HEK293 (cell line): ENCODE measurements around the gene EIF4H.

Experiments used
- CTCF ChIA-PET: fragments of 350-600 bp; formaldehyde crosslinking; extraction: SDS; loops from one replicate; lab custom pipeline; 2021; ENCODE audit warnings: antibody characterized with exemption; lab: Yijun Ruan, JAX
- POLR2A ChIA-PET: fragments of 300-600 bp; formaldehyde crosslinking; extraction: SDS; loops from one replicate; lab custom pipeline; 2020; ENCODE audit warnings: antibody characterized with exemption, inconsistent platforms; lab: Yijun Ruan, JAX
- H3K27ac ChIP-seq: fragments of 200-500 bp; sonication (Bioruptor generic); 2 replicates; pipeline ENCODE4 v1.5.1; 2014; ENCODE audit warnings: low read depth, low read length, control low read depth, inconsistent platforms; ENCODE audit errors: extremely low read depth
- H3K36me3 ChIP-seq, 2 experiments: fragments of 200-500 bp in 1 of 2; sonication (Bioruptor generic) in 1 of 2; 1 replicate in 1 of 2; 2 replicates in 1 of 2; pipeline ENCODE4 v1.5.1; 2014 to 2017; ENCODE audit warnings: inconsistent platforms in 2 of 2, low read length in 2 of 2; ENCODE audit not compliant: control insufficient read depth in 2 of 2, insufficient read depth in 1 of 2
- H3K4me1 ChIP-seq: fragments of 200-500 bp; sonication (Bioruptor generic); 2 replicates; pipeline ENCODE4 v1.5.1; 2014; ENCODE audit warnings: mild to moderate bottlenecking, low read length, inconsistent platforms; ENCODE audit not compliant: control insufficient read depth, insufficient read depth
- H3K4me3 ChIP-seq: 2 replicates; pipeline ENCODE4 v1.5.1; 2011; ENCODE audit warnings: low read depth, mild to moderate bottlenecking, control low read depth, low read length, moderate library complexity
- H3K9me3 ChIP-seq: fragments of 200-500 bp; sonication (Bioruptor generic); 2 replicates; pipeline ENCODE4 v1.5.1; 2014; ENCODE audit warnings: low read depth, low read length, inconsistent platforms; ENCODE audit not compliant: control insufficient read depth, insufficient read depth
- BCL11A ChIP-seq: fragments of 450-650 bp; formaldehyde crosslinking; IDR thresholded peaks from 2 replicates; pipeline ENCODE4 v1.5.1; 2016; ENCODE audit warnings: low read depth, missing biosample characterization, missing genetic modification characterization
- PRDM1 ChIP-seq: fragments of 450-650 bp; formaldehyde crosslinking; IDR thresholded peaks from 2 replicates; pipeline ENCODE4; 2016; ENCODE audit warnings: missing biosample characterization, missing genetic modification characterization
- PRDM10 ChIP-seq: fragments of 450-650 bp; formaldehyde crosslinking; IDR thresholded peaks from 2 replicates; pipeline ENCODE4 v1.5.1; 2016; ENCODE audit warnings: missing biosample characterization, missing genetic modification characterization
- ZBTB44 ChIP-seq: fragments of 450-650 bp; IDR thresholded peaks from 2 replicates; pipeline ENCODE4 v1.5.1; 2018; ENCODE audit warnings: missing biosample characterization, mild to moderate bottlenecking, missing genetic modification characterization
- ZNF155 ChIP-seq: fragments of 450-650 bp; formaldehyde crosslinking; IDR thresholded peaks from 2 replicates; pipeline ENCODE4 v1.5.1; 2016; ENCODE audit warnings: missing biosample characterization, missing genetic modification characterization
- ZNF175 ChIP-seq: fragments of 450-650 bp; formaldehyde crosslinking; IDR thresholded peaks from 2 replicates; pipeline ENCODE4 v1.5.1; 2016; ENCODE audit warnings: missing biosample characterization, missing genetic modification characterization
- ZNF266 ChIP-seq: fragments of 450-650 bp; formaldehyde crosslinking; IDR thresholded peaks from 2 replicates; pipeline ENCODE4 v1.5.1; 2016; ENCODE audit warnings: missing biosample characterization, missing genetic modification characterization, low read depth
- ZNF324 ChIP-seq: fragments of 450-650 bp; formaldehyde crosslinking; IDR thresholded peaks from 2 replicates; pipeline ENCODE4 v1.5.1; 2016; ENCODE audit warnings: missing biosample characterization, missing genetic modification characterization
- ZNF354C ChIP-seq: fragments of 450-650 bp; formaldehyde crosslinking; IDR thresholded peaks from 2 replicates; pipeline ENCODE4 v1.5.1; 2016; ENCODE audit warnings: missing biosample characterization, missing genetic modification characterization, low read depth, borderline replicate concordance
- ZNF571 ChIP-seq: fragments of 450-650 bp; formaldehyde crosslinking; IDR thresholded peaks from 2 replicates; pipeline ENCODE4 v1.5.0; 2017; ENCODE audit warnings: missing biosample characterization, missing genetic modification characterization
- ZNF585B ChIP-seq: fragments of 450-650 bp; formaldehyde crosslinking; IDR thresholded peaks from 2 replicates; pipeline ENCODE4 v1.5.1; 2016; ENCODE audit warnings: missing biosample characterization, missing genetic modification characterization
- ZNF664 ChIP-seq: fragments of 450-650 bp; formaldehyde crosslinking; IDR thresholded peaks from 2 replicates; pipeline ENCODE4 v1.5.1; 2016; ENCODE audit warnings: missing biosample characterization, missing genetic modification characterization
- ZSCAN16 ChIP-seq: fragments of 450-650 bp; formaldehyde crosslinking; IDR thresholded peaks from 2 replicates; pipeline ENCODE4 v1.5.1; 2016; ENCODE audit warnings: missing biosample characterization, missing genetic modification characterization
- TF ChIP-seq, protein P1 (sequence below): fragments of 450-650 bp; formaldehyde crosslinking; IDR thresholded peaks from 2 replicates; pipeline ENCODE4 v1.5.1; 2016; ENCODE audit warnings: missing biosample characterization, missing genetic modification characterization
- TF ChIP-seq, protein P2 (sequence below): fragments of 450-650 bp; formaldehyde crosslinking; IDR thresholded peaks from 2 replicates; pipeline ENCODE4 v1.5.1; 2016; ENCODE audit warnings: missing biosample characterization, missing genetic modification characterization
- TF ChIP-seq, protein P3 (sequence below): fragments of 450-650 bp; formaldehyde crosslinking; IDR thresholded peaks from 2 replicates; pipeline ENCODE4 v1.5.1; 2016; ENCODE audit warnings: missing biosample characterization, missing genetic modification characterization, borderline replicate concordance
- TF ChIP-seq, protein P4 (sequence below): fragments of 450-650 bp; formaldehyde crosslinking; conservative IDR thresholded peaks from 2 replicates; pipeline ENCODE4 v1.5.1; 2016; ENCODE audit warnings: low read depth, missing biosample characterization, missing genetic modification characterization

The EIF4H gene

DNA sequence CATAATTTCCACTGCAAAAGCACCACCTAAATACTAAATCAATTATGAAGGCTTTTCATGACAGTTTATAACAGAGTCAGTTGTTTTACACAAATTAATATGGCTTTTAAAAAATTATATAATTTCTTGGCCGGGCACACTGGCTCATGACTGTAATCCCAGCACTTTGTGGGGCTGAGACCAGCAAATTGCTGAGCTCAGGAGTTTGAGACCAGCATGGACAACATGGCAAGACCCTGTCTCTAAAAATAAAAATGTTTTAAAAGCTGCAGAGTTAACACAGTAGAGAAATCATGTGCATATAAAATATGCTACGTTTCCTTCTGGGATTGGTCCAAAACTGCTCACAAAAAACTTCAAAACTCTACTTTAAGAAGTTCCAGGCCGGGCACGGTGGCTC lies 43.6 kb upstream of the EIF4H start:
- ChIA-PET POLR2A (interaction anchor here (0.6 kb wide), 1 partner anchor 257 kb away, joined by 3 read pairs; no protein-coding TSS in a partner anchor), CTCF (interaction anchor here (0.6 to 0.9 kb wide), 4 partner anchors 9 to 275 kb away, joined by 3 read pairs; no protein-coding TSS in a partner anchor)
- H3K36me3 ChIP-seq: no peaks in the 10 kb centered on the region
- no peak for TF ChIP-seq ZNF155
- TF ChIP-seq ZNF354C (tag by site-specific recombination): no peak
- no peak for TF ChIP-seq ZNF175
- TF ChIP-seq ZNF571 (tag by site-specific recombination): no peak
- TF ChIP-seq ZNF324 (tag by site-specific recombination): no peak
- TF ChIP-seq, protein P1, sequence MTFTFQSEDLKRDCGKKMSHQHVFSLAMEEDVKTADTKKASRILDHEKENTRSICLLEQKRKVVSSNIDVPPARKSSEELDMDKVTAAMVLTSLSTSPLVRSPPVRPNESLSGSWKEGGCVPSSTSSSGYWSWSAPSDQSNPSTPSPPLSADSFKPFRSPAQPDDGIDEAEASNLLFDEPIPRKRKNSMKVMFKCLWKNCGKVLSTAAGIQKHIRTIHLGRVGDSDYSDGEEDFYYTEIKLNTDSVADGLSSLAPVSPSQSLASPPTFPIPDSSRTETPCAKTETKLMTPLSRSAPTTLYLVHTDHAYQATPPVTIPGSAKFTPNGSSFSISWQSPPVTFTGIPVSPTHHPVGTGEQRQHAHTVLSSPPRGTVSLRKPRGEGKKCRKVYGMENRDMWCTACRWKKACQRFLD (tag by site-specific recombination): no peak
- no peak for TF ChIP-seq ZNF266 (tag by site-specific recombination)
- TF ChIP-seq BCL11A (tag by site-specific recombination): no peak
- TF ChIP-seq ZBTB44 (tag by site-specific recombination): no peak
- no peak for TF ChIP-seq ZNF585B (tag by site-specific recombination)
- TF ChIP-seq, protein P2, sequence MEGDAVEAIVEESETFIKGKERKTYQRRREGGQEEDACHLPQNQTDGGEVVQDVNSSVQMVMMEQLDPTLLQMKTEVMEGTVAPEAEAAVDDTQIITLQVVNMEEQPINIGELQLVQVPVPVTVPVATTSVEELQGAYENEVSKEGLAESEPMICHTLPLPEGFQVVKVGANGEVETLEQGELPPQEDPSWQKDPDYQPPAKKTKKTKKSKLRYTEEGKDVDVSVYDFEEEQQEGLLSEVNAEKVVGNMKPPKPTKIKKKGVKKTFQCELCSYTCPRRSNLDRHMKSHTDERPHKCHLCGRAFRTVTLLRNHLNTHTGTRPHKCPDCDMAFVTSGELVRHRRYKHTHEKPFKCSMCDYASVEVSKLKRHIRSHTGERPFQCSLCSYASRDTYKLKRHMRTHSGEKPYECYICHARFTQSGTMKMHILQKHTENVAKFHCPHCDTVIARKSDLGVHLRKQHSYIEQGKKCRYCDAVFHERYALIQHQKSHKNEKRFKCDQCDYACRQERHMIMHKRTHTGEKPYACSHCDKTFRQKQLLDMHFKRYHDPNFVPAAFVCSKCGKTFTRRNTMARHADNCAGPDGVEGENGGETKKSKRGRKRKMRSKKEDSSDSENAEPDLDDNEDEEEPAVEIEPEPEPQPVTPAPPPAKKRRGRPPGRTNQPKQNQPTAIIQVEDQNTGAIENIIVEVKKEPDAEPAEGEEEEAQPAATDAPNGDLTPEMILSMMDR (tag by site-specific recombination): no peak
- TF ChIP-seq ZSCAN16 (tag by site-specific recombination): no peak
- TF ChIP-seq PRDM1 (tag by site-specific recombination): no peak
- TF ChIP-seq ZNF664: no peak
- H3K4me3 ChIP-seq: no peak overlapping the region
- no peak overlapping the region for H3K27ac ChIP-seq
- H3K9me3 ChIP-seq: no peaks in the 10 kb centered on the region
- no peaks in the 10 kb centered on the region for H3K4me1 ChIP-seq

DNA sequence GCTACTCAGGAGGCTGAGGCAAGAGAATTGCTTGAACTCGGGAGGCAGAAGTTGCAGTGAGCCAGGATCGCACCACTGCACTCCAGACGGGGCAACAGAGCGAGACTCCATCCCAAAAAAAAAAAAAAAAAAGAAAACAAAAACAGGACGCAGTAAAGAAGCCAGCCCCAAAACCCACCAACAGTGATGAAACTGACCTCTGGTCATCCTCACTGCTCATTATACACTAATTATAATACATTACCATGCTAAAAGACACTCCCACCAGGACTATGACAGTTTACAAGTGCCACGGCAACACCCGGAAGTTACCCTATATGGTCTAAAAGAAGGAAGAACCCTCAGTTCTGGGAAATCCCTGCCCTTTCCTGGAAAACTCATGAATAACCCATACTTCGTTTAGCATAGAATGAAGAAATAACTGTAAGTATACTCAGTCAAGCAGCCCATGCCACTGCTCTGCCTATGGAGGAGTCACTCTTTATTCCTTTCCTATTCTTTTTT lies 40.0 kb upstream of the EIF4H start:
- no peaks in the 10 kb centered on the region for H3K4me1 ChIP-seq
- no peak overlapping the region for H3K27ac ChIP-seq
- no peak overlapping the region for H3K4me3 ChIP-seq
- H3K9me3 ChIP-seq: no peaks in the 10 kb centered on the region
- no peaks in the 10 kb centered on the region for H3K36me3 ChIP-seq
- CTCF ChIA-PET: no interaction called here
- POLR2A ChIA-PET: no interaction called here
- TF ChIP-seq, protein P3, sequence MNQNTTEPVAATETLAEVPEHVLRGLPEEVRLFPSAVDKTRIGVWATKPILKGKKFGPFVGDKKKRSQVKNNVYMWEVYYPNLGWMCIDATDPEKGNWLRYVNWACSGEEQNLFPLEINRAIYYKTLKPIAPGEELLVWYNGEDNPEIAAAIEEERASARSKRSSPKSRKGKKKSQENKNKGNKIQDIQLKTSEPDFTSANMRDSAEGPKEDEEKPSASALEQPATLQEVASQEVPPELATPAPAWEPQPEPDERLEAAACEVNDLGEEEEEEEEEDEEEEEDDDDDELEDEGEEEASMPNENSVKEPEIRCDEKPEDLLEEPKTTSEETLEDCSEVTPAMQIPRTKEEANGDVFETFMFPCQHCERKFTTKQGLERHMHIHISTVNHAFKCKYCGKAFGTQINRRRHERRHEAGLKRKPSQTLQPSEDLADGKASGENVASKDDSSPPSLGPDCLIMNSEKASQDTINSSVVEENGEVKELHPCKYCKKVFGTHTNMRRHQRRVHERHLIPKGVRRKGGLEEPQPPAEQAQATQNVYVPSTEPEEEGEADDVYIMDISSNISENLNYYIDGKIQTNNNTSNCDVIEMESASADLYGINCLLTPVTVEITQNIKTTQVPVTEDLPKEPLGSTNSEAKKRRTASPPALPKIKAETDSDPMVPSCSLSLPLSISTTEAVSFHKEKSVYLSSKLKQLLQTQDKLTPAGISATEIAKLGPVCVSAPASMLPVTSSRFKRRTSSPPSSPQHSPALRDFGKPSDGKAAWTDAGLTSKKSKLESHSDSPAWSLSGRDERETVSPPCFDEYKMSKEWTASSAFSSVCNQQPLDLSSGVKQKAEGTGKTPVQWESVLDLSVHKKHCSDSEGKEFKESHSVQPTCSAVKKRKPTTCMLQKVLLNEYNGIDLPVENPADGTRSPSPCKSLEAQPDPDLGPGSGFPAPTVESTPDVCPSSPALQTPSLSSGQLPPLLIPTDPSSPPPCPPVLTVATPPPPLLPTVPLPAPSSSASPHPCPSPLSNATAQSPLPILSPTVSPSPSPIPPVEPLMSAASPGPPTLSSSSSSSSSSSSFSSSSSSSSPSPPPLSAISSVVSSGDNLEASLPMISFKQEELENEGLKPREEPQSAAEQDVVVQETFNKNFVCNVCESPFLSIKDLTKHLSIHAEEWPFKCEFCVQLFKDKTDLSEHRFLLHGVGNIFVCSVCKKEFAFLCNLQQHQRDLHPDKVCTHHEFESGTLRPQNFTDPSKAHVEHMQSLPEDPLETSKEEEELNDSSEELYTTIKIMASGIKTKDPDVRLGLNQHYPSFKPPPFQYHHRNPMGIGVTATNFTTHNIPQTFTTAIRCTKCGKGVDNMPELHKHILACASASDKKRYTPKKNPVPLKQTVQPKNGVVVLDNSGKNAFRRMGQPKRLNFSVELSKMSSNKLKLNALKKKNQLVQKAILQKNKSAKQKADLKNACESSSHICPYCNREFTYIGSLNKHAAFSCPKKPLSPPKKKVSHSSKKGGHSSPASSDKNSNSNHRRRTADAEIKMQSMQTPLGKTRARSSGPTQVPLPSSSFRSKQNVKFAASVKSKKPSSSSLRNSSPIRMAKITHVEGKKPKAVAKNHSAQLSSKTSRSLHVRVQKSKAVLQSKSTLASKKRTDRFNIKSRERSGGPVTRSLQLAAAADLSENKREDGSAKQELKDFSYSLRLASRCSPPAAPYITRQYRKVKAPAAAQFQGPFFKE (tag by site-specific recombination): no peak
- peak; percentile 47 for TF ChIP-seq PRDM10 (tag by site-specific recombination)
- TF ChIP-seq, protein P4, sequence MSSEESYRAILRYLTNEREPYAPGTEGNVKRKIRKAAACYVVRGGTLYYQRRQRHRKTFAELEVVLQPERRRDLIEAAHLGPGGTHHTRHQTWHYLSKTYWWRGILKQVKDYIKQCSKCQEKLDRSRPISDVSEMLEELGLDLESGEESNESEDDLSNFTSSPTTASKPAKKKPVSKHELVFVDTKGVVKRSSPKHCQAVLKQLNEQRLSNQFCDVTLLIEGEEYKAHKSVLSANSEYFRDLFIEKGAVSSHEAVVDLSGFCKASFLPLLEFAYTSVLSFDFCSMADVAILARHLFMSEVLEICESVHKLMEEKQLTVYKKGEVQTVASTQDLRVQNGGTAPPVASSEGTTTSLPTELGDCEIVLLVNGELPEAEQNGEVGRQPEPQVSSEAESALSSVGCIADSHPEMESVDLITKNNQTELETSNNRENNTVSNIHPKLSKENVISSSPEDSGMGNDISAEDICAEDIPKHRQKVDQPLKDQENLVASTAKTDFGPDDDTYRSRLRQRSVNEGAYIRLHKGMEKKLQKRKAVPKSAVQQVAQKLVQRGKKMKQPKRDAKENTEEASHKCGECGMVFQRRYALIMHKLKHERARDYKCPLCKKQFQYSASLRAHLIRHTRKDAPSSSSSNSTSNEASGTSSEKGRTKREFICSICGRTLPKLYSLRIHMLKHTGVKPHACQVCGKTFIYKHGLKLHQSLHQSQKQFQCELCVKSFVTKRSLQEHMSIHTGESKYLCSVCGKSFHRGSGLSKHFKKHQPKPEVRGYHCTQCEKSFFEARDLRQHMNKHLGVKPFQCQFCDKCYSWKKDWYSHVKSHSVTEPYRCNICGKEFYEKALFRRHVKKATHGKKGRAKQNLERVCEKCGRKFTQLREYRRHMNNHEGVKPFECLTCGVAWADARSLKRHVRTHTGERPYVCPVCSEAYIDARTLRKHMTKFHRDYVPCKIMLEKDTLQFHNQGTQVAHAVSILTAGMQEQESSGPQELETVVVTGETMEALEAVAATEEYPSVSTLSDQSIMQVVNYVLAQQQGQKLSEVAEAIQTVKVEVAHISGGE (tag by site-specific recombination): no peak
